ENCODE results near the gene CCNF. TPM values are rescaled to one million over a fixed set of nuclear protein-coding genes. Genes with fewer than 3 reads are reported as not detected.
"Not testable (repeated sequence)": the region's sequence is repeated elsewhere in the genome, so short reads cannot be mapped to it uniquely, and the experiment has no call there.

The CCNF gene
- total RNA-seq, 1 experiment from 2014 or later = 52.4 TPM

- H3K4me3 Mint-ChIP-seq (ENCODE audit: unreplicated experiment) = no peak overlapping the region
- peaks cover 4% of the 10 kb centered on the region for H3K36me3 ChIP-seq (ENCODE audit: control insufficient read depth, insufficient read depth, low read length)
- H3K9me3 Mint-ChIP-seq (ENCODE audit: unreplicated experiment) = no peaks in the 10 kb centered on the region
- peaks cover 85% of the 10 kb centered on the region for H3K36me3 Mint-ChIP-seq (ENCODE audit: insufficient read depth, unreplicated experiment)
- no peaks in the 10 kb centered on the region for H3K4me1 Mint-ChIP-seq (ENCODE audit: low read depth, unreplicated experiment)
- H3K9me3 ChIP-seq = no peaks in the 10 kb centered on the region
- ChIA-PET CTCF (no interaction called here), POLR2A (no interaction called here)
- no peak for DNase-seq
- TF ChIP-seq CTCF (IDR thresholded peaks at IDR 0.05; ENCODE audit: insufficient read depth in 1 of 2, low read depth in 1 of 2, low read length in 1 of 2, severe bottlenecking in 1 of 2, unreplicated experiment in 1 of 2) = no peak
- H3K4me1 ChIP-seq = no peaks in the 10 kb centered on the region
- intact Hi-C loops (cut with micrococcal nuclease; ENCODE audit: unreplicated experiment) = loop anchor here (10.0 kb wide), 1 partner anchor 65 kb away; no protein-coding TSS in a partner anchor
- no peak overlapping the region for H3K4me3 ChIP-seq (ENCODE audit: low read depth, low read length)
- H3K27me3 ChIP-seq (replicated peaks; ENCODE audit: control insufficient read depth, insufficient read depth, low read length) = no peaks in the 10 kb centered on the region
- BruUV-seq (replicated peaks) = no TSS peak
- no peaks in the 10 kb centered on the region for H3K27me3 Mint-ChIP-seq (ENCODE audit: insufficient read depth, unreplicated experiment)
- H3K27ac Mint-ChIP-seq (ENCODE audit: unreplicated experiment) = no peak overlapping the region
Measured at GRCh38 chr16:2439598-2439997, 10.4 kb downstream of the CCNF start.

- H3K9me3 ChIP-seq; H3K4me3 Mint-ChIP-seq (ENCODE audit: unreplicated experiment); H3K4me3 ChIP-seq (ENCODE audit: low read depth, low read length); DNase-seq; CTCF ChIA-PET; H3K27ac Mint-ChIP-seq (ENCODE audit: unreplicated experiment); H3K27me3 Mint-ChIP-seq (ENCODE audit: insufficient read depth, unreplicated experiment); BruUV-seq (replicated peaks); H3K9me3 Mint-ChIP-seq (ENCODE audit: unreplicated experiment); H3K36me3 ChIP-seq (ENCODE audit: control insufficient read depth, insufficient read depth, low read length); H3K27me3 ChIP-seq (replicated peaks; ENCODE audit: control insufficient read depth, insufficient read depth, low read length); H3K4me1 ChIP-seq; intact Hi-C loops (cut with micrococcal nuclease; ENCODE audit: unreplicated experiment); H3K4me1 Mint-ChIP-seq (ENCODE audit: low read depth, unreplicated experiment): not testable (repeated sequence)
- peaks cover 86% of the 10 kb centered on the region for H3K36me3 Mint-ChIP-seq (ENCODE audit: insufficient read depth, unreplicated experiment)
- POLR2A ChIA-PET = interaction anchor here (1.1 kb wide), 1 partner anchor 9 kb away, joined by 3 read pairs; no protein-coding TSS in a partner anchor
Measured at GRCh38 chr16:2441143-2441804, 12.0 kb downstream of the CCNF start.

- DNase-seq = no peak
- Histone ChIP-seq H3K9me3 (no peaks in the 10 kb centered on the region), H3K36me3 (ENCODE audit: control insufficient read depth, insufficient read depth, low read length) (peaks cover 5% of the 10 kb centered on the region), H3K4me1 (no peaks in the 10 kb centered on the region), H3K27me3 (replicated peaks; ENCODE audit: control insufficient read depth, insufficient read depth, low read length) (no peaks in the 10 kb centered on the region), H3K4me3 (ENCODE audit: low read depth, low read length) (no peak overlapping the region)
- no TSS peak for BruUV-seq (replicated peaks)
- H3K27me3 Mint-ChIP-seq (ENCODE audit: insufficient read depth, unreplicated experiment) = no peaks in the 10 kb centered on the region
- CTCF ChIA-PET = interaction anchor here (0.7 kb wide), 1 partner anchor 16 kb away, joined by 4 read pairs; no protein-coding TSS in a partner anchor
- H3K4me1 Mint-ChIP-seq (ENCODE audit: low read depth, unreplicated experiment) = no peaks in the 10 kb centered on the region
- no peak overlapping the region for H3K4me3 Mint-ChIP-seq (ENCODE audit: unreplicated experiment)
- peaks cover 80% of the 10 kb centered on the region for H3K36me3 Mint-ChIP-seq (ENCODE audit: insufficient read depth, unreplicated experiment)
- no peak overlapping the region for H3K27ac Mint-ChIP-seq (ENCODE audit: unreplicated experiment)
- no peak for TF ChIP-seq CTCF (IDR thresholded peaks at IDR 0.05; ENCODE audit: insufficient read depth in 1 of 2, low read depth in 1 of 2, low read length in 1 of 2, severe bottlenecking in 1 of 2, unreplicated experiment in 1 of 2)
- POLR2A ChIA-PET = no interaction called here
- no peaks in the 10 kb centered on the region for H3K9me3 Mint-ChIP-seq (ENCODE audit: unreplicated experiment)
- intact Hi-C loops (cut with micrococcal nuclease; ENCODE audit: unreplicated experiment) = no loop called here
Measured at GRCh38 chr16:2443555-2443954, 14.3 kb downstream of the CCNF start.
